Spleen (tissue), 7 donors: ENCODE results near the gene SELL.

Experiments
- POLR2A ChIP-seq, 3 donors: fragments of 450-650 bp; IDR thresholded peaks; one replicate each; pipeline ENCODE4 v1.5.1; 2017; ENCODE audit warnings: antibody characterized with exemption in 3 of 3, mild to moderate bottlenecking in 1 of 3
- POLR2AphosphoS5 ChIP-seq, 3 donors: sonication (generic); formaldehyde crosslinking; IDR thresholded peaks; one replicate each; pipeline ENCODE4 v1.5.1; 2017; ENCODE audit warnings: antibody characterized with exemption in 3 of 3
- TF ChIP-seq, protein P1 (sequence below), 11 experiments: fragments of 200-600 bp in 7 of 11; fragments of 450-650 bp in 4 of 11; sonication (generic) in 4 of 11; IDR thresholded peaks in 8 of 11; conservative IDR thresholded peaks in 3 of 11; 1 replicate in 7 of 11; 2 replicates in 4 of 11; pipeline versions ENCODE4 v1.4.0 to v1.8.0; 2016 to 2021; ENCODE audit warnings: antibody characterized with exemption in 11 of 11, inconsistent platforms in 4 of 11, mild to moderate bottlenecking in 1 of 11
- donor health status: DM: no; HTN: no; CAD: no; lungs with moderate emphysema.
- donor health status: DM: no; HTN: no; CAD: no.
- donor health status: DM: no; HTN: no; CAD: no.

DNA sequence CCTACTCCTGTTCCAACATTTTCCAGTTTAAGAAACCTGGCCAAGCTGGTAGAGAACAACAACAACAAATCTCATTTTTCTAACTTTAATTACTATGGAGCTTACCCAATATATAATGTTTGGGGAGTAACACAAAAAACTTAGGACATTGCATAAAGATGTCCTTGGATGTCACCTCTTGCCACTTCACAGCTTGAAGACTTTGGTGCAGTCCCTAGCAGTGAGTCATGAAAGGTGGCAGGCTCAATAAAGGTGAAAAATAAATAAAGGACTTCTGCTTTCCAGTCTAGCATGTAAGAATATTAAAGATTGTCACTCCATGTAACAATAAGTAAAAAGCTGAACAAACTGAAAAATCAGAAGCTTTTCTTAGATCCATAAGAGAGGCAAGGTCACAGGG, 63.9 kb downstream of the SELL start:
- TF ChIP-seq, protein P1, sequence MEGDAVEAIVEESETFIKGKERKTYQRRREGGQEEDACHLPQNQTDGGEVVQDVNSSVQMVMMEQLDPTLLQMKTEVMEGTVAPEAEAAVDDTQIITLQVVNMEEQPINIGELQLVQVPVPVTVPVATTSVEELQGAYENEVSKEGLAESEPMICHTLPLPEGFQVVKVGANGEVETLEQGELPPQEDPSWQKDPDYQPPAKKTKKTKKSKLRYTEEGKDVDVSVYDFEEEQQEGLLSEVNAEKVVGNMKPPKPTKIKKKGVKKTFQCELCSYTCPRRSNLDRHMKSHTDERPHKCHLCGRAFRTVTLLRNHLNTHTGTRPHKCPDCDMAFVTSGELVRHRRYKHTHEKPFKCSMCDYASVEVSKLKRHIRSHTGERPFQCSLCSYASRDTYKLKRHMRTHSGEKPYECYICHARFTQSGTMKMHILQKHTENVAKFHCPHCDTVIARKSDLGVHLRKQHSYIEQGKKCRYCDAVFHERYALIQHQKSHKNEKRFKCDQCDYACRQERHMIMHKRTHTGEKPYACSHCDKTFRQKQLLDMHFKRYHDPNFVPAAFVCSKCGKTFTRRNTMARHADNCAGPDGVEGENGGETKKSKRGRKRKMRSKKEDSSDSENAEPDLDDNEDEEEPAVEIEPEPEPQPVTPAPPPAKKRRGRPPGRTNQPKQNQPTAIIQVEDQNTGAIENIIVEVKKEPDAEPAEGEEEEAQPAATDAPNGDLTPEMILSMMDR (IDR thresholded peaks at IDR 0.05 in 8 of 11, conservative IDR thresholded peaks at IDR 0.05 in 3 of 11): no peak
- TF ChIP-seq POLR2A (IDR thresholded peaks at IDR 0.05): no peak
- no peak for TF ChIP-seq POLR2AphosphoS5 (IDR thresholded peaks at IDR 0.05)
